IPS-11a (cell line): Measurements from ENCODE around the gene LCN15.
"Not testable (repeated sequence)": the region's sequence is repeated elsewhere in the genome, so short reads cannot be mapped to it uniquely, and the experiment has no call there.

Experiments used
- H3K4me3 ChIP-seq: one replicate; pipeline ENCODE4 v1.5.1; 2013; ENCODE audit warnings: low read depth, low read length, control low read depth

LCN15 gene

DNA sequence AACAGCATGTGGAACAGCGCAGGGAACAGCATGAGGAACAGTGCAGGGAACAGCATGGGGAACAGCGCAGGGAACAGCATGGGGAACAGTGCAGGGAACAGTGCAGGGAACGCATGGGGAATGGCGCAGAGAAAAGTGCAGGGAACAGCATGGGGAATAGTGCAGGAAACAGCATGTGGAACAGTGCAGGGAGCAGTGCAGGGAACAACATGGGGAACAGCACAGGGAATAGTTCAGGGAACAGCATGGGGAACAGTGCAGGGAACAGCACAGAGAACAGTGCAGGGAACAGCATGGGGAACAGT lies 8.2 kb downstream of the LCN15 start:
- no peak overlapping the region for H3K4me3 ChIP-seq

DNA sequence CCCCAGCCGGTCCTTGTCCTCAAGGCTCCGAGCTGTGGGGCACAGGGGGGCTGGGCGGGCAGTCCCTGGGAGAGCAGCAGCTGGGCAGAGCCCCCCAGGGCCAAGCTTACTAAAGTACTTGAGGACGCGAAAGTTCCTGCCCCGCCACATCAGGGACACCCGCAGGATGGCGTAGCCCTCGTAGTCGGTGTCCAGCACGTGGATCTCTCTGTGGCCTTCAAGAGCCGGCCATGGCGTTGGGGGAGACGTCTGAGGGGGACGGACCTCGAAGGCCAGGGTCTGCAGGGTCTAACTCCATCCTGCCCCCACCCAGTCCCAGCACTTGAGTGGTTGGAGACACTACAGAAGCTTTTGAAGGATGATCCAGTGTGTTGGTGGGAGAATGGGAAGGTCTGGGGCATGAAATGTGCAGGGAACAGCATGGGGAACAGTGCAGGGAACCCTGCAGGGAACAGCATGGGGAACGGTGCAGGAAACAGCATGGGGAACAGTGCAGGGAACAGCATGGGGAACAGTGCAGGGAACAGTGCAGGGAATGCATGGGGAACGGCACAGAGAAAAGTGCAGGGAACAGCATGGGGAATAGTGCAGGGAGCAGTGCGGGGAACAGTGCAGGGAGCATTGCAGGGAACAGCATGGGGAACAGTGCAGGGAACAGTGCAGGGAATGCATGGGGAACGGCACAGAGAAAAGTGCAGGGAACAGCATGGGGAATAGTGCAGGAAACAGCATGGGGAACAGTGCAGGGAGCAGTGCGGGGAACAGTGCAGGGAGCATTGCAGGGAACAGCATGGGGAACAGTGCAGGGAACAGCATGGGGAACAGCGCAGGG lies 8.8 kb downstream of the LCN15 start:
- H3K4me3 ChIP-seq = not testable (repeated sequence)

DNA sequence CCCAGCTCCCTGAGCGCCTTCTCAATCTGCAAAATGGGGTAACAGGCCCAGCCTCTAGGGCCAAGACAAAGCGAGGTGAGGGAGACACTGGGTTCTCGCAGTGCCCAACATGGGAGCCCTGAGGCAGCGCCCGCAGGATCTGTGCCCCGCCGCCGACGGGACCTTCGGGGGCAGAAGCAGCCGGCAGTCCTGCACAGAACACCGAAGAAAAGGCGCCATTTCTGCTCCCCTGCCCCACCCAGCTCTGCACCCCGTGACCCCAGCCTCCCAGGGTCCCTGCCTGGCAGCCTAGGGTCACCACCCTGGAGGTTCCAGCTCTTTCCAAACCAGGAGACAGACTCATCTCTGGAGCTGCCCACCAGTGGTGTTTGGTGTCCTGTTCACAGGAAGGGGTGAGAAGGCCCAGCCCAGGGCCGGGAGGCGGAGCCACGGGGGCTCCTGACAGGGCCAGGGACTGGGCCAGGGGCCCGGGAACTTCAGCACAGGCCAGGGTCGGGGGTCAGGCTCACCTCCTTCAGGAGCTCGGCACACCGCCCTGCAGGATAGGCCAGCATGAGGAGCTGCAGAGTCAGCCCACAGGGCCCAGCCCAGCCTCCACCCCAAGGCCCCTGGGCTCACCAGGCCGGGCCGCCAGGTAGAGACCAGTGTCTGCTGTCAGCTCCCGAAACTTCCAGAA lies 9.6 kb downstream of the LCN15 start:
- no peak overlapping the region for H3K4me3 ChIP-seq

DNA sequence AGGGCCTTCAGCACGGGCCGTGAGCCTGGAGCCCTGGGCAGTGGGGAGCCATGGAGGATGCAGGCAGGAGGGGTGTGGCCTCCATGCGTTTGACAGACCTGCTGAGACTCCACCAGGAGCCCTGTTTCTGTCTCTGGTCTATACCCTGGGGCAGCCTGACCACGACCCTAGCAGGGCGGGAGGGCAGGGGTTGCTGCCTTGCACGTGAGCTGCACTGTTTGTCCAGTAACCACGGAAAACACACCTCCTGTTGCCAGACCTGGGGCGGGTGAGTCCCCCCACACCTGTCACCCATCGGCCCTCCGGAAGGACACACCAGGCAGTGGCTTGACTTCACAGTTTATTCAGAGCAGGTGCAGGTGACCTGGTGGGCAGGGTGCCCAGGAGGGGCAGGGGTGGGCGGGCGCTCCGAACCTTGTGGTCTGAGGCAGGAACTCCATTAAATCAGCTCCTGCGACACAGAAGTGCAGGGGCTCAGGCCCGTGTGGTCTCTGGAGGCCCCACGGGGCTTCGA lies 10.2 kb downstream of the LCN15 start:
- H3K4me3 ChIP-seq = no peak overlapping the region

DNA sequence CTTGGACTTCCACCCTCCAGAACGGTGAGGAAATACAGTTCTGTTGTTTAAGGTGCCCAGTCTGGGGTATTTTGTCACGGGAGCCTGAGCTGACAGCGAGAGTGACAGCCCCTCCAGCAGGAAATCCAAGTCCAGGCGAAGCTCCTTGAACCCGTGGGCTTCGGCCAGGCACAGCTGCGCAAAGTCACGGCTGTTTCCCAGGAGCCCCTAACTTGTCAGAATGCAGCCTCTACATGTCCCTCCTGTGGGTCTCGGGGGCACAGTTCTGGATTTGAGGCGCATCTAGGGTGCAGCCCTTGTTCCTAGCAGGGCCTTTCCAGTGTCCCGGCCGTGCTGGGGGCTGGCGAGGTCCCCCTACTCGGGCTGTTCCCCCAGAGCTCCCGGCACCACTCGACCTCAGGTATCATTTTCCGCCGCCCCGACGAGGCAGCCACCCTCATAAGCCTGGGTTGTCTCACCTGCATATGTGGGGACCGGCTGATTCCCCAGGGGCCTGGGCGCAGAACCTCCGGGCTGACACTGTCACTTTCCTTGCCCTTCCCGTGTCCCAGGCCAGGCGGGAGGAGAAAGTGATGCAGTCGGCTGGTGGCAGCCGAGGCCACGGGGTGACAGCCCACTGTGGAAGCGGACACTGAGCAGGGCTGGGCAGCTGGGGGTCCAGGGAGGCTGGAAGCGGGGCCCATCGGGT lies 10.8 kb downstream of the LCN15 start:
- no peak overlapping the region for H3K4me3 ChIP-seq

DNA sequence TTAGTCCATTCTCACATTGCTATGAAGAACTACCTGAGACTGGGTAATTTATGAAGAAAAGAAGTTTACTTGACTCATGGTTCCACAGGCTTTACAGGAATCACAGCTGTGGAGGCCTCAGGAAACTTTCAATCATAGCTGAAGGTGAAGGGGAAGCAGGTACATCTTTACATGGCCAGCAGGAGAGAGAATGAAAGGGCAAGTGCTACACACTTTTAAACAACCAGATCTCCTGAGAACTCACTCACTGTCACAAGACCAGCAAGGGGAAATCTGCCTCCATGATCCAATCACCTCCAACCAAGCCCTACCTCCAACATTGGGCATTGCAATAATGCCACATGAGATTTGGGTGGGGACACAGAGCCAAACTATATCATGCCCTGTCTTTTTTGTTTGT lies 12.5 kb downstream of the LCN15 start:
- H3K4me3 ChIP-seq = no peak overlapping the region

DNA sequence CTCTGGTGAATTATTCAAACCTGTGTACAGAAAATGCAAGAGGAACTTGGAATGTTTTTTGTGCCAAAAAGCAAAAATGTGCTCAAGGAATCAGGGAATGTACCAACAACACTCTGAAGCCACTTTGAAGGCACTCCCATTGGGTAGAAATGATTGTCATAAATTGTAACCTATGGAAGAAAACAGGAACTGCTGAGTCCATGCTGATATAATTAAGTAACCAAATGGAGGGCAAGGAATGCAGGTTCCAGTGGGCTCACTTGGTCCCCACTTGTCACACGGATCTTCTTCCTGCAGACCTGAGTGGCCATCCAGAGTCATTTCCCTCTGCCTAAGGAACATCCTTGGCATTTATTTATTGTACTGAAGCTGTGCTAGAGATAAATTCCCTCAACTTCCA lies 13.1 kb downstream of the LCN15 start:
- no peak overlapping the region for H3K4me3 ChIP-seq

DNA sequence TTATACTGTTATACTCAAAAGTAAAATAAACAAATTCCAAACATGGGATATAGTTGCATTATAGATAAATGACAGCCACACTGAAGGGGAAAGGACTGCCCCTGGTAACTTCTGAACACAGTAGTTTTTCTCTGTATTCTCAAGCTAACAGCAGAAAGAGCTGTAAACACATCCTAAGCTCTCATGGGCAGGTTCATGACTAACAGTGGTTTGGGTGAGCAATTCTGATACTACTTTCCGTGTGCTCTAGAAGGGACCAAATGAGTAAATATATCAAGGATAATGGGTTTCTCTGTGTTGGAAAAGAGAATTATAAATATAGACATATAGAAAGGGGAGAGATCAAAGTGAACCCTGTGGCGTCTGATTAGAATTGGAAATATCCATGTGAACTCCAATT lies 13.8 kb downstream of the LCN15 start:
- no peak overlapping the region for H3K4me3 ChIP-seq

DNA sequence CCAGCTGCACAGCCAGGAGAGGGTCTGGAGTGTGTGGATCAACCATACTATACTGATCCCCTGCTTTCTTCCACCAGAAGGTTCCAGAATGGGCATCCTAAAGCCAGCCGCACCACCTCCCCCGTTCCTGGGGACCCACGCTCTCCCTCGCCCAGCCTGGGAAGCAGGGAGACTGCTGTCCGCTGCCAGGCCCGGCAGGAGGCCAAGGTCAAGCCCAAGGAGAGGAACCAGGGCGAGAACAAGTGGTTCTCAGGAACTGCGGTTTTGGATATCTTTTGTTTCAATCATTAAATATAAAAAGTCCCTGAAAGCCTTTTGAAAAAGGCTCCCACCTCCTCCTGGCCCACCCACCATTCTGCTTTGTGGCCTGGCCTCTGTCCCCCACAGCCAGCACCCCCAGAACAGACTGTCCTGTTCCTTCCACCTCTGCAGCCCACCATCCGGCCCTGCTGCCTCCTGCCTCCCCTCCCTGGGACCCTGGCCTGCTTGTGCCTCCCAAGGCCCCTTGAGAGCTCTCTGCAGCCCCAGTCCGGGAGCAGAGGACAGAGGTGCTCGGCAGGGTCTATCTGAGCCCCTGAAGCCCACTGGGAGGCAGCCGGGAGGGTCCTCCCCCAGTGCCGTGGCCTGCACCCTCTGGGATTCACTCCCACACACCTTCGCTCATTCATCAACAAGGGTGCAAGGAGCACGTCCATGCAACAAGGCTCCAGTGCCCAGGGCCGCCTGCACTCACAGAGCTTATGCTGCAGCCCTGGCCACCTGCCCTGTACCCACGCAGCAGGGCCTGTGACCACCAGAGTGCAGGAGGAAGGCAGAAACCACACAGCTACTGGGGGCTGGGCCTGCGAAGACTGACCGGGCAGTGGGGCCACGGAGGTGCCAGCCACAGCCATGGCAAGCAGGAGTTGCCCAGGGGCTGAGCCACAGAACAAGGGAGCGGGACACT lies 15.4 kb downstream of the LCN15 start:
- H3K4me3 ChIP-seq = no peak overlapping the region

DNA sequence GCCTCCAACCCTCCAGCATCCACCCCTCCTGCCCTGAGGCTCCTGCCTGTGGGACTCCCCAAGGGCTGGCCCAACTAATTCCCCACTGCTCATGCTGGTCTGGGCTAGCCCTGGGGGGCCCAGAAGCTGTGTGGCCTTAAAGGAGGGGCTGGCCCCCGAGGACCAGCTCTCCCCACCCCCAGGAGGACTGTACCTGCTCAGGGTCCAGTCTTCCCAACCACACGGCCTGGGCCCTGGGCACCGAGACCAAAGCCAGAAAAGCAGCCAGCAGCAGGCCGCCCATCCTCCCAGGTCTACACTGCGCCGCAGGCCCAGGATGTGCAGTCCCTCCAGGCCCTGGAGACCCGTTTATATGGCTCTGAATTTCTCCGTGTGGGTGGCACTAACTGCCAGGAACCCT lies 16.1 kb downstream of the LCN15 start, which contains the start of gene LCN6:
TSS of gene LCN6 (minus strand) at position 325 of the 400 bp plus-strand sequence. CDS start at position 283, 42 bp downstream.
- no peak within 1 kb of the TSS for H3K4me3 ChIP-seq

DNA sequence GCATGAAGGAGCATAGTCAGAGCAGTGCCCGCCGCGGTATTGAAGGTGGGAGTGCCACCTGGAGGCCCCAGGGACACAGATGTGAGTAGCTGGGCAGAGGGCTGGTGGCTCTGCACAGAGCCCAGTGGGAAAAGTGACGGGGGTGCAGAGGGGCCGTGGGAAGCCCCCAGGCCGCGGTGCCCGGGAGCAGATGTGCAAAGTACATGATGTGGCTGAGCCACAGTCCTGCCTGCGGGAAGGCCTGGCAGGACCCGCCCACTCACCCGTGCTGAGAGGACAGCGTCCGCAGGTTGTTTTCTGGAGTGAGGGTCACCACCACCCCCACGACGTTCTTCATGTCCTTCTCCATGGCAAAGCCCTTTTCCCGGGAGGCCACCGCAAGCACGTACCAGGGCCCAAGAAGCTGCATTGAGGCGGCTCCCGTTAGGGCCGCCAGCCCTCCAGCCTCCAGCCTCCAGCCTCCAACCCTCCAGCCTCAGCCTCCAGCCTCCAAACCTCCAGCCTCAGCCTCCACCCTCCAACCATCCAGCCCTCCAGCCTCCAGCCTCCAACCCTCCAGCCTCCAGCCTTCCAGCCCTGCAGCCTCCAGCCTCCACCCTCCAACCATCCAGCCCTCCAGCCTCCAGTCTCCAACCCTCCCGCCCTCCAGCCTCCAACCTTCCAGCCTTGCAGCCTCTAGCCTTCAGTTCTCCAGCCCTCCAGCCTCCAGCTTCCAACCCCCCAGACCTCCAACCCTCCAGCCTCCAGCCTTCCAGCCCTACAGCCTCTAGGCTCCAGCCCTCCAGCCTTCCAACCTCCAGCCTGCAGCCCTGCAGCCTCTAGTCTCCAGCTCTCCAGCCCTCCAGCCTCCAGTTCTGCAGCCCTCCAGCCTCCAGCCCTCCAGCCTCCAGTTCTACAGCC lies 16.9 kb downstream of the LCN15 start:
- H3K4me3 ChIP-seq = no peak overlapping the region

DNA sequence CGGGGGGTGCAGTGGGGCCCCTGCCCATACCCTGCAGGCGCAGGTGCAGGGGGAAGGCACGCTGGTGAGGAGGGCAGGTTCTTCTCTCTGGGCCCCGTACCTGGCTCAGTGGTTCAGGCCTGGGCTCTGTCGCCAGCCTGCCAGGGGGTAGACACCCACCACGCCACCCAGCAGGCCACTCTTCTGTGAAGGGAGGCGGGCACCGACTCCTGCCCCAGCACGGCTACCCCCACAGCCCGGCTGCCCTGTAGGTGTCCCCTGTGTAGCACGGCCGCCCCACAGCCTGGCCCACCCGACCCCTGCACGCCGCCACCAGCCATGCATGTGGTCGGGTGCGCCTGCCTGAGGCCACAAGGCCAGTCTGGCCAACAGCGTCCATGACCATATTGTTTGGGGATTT lies 17.7 kb downstream of the LCN15 start:
- no peak overlapping the region for H3K4me3 ChIP-seq

DNA sequence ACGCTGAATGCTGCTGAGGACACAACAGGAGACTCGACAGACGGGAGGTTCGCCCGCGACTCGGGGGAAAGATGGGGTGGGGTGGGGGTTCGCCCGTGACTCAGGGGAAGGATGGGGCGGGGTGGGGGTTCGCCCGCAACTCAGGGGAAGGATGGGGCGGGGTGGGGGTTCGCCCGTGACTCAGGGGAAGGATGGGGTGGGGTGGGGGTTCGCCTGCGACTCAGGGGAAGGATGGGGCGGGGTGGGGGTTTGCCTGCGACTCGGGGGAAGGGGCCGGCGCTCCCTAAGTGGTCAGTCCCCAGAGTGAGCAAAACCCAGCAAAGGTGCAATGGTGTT lies 18.2 kb downstream of the LCN15 start:
- no peak overlapping the region for H3K4me3 ChIP-seq

DNA sequence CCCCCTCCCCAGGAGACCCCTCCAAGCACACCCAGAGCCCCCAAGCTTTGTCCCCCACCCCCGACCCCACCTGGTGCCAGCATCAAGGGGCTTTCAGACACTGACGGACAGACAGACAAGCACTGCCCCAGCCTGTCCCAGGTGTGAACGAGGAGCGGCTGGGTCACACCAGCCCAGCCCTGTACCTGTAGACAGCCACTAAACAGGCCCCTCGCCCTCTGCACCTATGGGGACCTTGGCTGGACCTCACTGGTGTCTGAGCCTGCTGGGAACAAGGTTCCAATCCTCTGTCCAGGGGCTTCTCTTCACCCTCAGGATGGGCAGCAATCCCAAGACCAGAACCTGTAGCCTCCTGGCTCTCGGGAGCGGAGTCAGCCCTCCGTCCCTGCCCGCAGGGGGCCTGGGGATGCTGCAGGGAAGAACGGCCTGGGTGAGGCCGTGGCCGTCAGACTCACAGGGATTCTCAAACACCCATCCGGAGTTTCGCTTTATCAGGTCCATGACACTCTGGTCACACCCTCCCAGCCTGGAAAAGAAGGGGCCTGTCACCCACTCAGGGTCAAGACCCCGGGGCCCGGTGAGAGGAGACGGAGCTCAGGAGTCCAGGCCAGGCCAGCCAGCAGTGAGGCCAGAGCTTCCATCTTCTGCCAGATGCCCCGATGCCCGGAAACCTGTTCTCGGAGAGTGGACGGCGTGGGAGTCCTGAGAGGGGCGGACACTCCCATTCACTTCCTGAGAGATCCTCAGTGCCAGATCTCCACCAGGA lies 18.7 kb downstream of the LCN15 start:
- H3K4me3 ChIP-seq = no peak overlapping the region

DNA sequence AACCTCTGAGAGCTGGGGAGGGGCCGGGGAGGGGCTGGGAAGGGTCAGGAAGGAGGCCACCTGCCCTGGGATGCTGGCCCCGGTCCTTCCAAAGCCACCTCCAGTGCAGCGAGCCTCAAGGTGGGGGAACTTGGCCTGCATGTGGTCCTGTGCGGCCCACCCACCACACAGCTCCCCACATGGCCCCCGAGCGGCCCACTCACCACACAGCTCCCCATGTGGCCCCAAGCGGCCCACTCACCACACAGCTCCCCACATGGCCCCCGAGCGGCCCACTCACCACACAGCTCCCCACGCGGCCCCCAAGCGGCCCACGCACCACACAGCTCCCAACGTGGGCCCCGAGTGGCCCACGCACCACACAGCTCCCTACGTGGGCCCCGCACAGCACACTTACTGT lies 19.5 kb downstream of the LCN15 start:
- no peak overlapping the region for H3K4me3 ChIP-seq

DNA sequence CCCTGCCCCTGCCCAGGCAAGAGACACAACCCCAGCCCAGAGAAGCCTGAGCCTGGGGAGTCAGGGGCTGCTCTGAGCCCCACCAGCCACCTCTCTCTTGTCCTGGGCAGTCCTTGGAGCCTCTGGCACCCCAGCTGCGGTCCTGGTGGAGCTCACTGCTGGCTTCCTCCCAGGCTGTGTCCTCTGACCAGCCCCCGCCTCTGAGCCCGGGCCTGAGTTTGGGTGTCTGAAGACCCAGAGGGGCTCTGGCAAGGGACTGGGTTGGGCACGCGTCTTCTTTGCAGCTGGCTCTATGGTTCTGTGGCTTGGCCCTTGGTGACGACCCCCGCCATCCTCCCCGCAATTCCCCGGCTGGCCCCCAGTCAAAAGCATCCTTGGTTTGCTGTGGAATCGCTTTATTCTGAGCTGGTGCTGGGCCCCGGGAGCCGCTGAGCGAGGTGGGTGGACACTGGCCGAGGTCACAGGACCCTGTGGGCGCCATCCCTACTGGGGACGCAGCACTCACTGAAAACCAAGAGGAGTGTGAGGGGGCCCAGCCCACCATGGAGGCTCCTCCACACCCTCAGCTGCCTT lies 20.6 kb downstream of the LCN15 start:
- no peak overlapping the region for H3K4me3 ChIP-seq

DNA sequence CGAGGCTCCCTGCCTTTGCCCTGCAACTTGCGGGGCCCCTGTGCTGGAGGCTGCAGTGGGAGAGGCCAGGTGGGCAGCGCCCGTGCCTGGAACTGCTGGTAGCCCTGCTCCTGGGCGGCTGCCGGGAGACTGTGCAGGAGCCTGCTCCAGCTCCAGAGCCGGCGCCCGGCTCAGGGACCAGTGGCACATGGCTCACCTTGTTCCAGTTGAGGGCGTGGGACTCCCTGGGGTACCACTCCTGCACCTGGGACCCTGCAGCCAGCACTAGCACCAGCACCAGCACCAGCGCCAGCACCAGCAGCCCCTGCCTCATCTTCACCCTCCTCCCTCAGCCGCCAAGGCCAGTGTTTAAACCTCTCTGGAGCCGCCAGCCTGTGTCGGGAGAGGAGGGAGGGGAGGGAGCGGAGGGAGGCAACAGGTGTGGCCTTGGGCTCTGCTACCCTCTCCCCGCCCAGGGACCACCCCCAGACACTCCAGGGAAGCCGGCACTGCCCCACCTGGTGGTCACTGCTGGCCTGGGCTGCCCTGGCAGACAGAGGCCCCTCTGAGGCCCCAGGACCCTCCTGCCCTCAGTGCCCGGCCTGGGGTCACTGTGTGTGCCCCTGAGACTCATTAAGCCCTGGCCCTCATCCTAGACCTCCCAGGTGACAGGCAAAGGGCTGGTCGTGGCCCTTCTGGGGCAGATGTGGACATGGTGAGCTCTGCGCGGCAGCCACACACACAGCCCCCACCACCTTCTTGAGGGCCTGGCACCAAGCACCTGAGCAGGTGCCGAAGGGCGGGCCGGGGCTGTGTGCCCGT lies 21.5 kb downstream of the LCN15 start, which contains the start of gene LCN10:
TSS of gene LCN10 (minus strand) at position 350 of the 801 bp plus-strand sequence. CDS start at position 313, 37 bp downstream.
- H3K4me3 ChIP-seq = no peak within 1 kb of the TSS
